HG03565 (cell line): ENCODE measurements around the gene EHMT2.
A peak's percentile ranks its signal among the peaks of the same experiment; 100 is the strongest.
"Not testable (repeated sequence)": the region's sequence is repeated elsewhere in the genome, so short reads cannot be mapped to it uniquely, and the experiment has no call there.

ENCODE experiments used
- ATAC-seq: cut with Tn5 transposase; IDR thresholded peaks from one replicate; pipeline ENCODE4 v1.9.1; 2021; ENCODE audit warnings: mild to moderate bottlenecking, moderate library complexity; ENCODE audit not compliant: unreplicated experiment

Gene EHMT2

DNA sequence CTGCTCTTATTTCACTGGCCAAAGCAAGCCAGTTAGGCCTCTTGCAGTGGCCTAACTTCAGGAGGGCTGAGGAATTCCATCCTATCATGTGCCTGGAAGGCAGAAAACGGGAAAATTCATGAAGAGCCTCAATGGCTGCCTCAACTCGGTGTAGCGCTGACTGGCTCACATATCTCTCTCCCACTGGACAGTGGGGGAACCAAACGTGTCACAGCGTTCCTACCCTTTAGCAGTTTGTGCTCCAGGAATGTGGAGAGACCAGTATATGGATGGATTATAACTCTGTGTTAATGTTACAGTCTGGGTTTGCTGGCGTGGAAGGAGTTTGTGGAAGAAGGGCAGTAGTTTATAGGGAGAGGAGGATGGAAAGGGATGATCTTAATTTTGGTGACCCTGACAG, 18.3 kb upstream of the EHMT2 start:
- no peak for ATAC-seq

DNA sequence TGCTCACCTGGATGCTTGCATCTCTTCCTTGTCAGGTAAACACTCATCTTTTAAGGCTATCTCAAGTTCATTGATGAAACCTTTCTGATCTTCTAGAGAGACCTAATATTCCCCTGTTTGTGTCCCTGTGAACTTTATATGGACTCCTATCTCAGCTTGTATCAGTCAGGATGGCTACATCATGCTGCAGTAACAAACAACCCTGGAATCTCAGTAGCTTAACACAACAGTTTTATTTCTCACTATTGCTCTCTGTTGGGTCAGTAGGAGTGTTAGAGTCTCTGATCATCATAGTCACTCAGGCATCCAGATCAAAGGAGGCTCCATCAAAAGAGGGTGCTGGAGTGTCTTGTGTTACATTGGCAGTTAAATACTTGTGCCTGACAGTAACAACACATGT, 17.9 kb upstream of the EHMT2 start:
- no peak for ATAC-seq

- no peak for ATAC-seq
These were observed 14.5 kb upstream of the EHMT2 start for GRCh38 chr6:31911826-31912585.

- not testable (repeated sequence) for ATAC-seq
These were observed 11.8 kb upstream of the EHMT2 start for GRCh38 chr6:31909298-31909697.

- peak; percentile 80 for ATAC-seq
These were observed 11.3 kb upstream of the EHMT2 start for GRCh38 chr6:31908791-31909190.

DNA sequence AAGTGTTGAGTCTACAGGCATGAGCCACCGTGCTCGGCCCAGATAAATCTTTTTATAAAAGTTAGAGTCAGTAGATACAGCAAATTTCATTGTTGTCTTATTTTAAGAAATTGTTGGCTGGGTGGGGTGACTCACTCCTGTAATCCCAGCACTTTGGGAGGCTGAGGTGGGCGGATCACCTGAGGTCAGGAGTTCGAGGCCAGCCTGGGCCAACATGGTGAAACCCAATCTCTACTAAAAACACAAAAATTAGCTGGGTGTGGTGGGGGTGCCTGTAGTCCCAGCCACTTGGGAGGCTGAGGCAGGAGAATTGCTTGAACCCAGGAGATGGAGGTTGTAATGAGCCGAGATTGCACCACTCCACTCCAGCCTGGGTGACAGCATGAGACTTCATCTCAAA, 10.8 kb upstream of the EHMT2 start:
- not testable (repeated sequence) for ATAC-seq

DNA sequence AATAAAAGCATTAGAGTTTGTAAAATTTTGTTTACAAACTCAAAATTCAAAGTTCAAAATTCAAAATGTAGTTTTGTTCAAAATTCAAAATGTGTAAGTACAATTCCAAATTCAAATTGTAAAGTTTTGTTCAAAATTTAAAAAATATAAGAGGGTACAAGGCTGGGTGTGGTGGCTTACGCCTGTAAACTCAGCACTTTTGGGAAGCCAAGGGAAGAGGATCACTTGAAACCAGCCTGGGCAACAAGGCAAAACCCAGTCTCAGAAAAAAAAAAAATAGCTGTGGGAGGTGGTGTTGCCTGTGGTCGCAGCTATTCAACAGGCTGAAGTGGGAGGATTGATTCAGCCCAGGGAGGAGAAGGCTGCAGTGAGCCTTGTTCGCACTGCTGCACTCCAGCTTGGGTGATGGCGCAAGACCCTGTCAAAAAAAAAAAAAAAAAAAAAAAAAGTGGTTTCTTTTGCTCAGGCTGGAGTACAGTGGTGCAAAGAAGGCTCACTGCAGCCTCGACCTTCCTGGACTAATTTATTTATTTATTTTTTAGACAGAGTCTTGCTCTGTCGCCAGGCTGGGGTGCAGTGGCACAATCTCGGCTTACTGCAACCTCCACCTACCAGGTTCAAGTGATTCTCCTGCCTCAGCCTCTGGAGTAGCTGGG, 9.8 kb upstream of the EHMT2 start:
- ATAC-seq = no peak

GRCh38 chr6:31906727-31907126, 9.2 kb upstream of the EHMT2 start:
- not testable (repeated sequence) for ATAC-seq

GRCh38 chr6:31906122-31906521, 8.6 kb upstream of the EHMT2 start:
- no peak for ATAC-seq

- no peak for ATAC-seq
These were observed 7.5 kb upstream of the EHMT2 start for GRCh38 chr6:31905041-31905440.

DNA sequence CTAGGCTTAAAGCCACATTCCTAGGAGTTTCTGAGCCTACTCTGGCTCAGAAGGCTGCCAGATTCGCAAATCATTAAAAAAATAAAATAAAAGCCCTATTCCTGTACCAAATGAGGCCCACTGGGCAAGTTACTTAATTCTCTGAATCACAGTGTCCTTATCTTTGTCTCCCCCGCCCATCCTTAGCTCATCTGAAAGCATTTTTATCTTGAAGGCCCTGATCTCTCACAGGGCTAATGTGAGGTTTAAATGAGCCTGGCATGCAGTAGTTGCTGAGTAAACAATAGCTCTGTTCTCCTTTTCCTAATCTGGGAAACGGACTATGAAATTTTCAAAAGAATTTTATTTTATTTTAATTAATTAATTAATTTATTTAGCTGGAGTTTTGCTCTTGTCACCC, 6.5 kb upstream of the EHMT2 start:
- ATAC-seq = no peak

GRCh38 chr6:31901953-31902643, 4.6 kb upstream of the EHMT2 start, which contains the start of gene ZBTB12:
ZBTB12 (minus strand) TSS chr6:31902086; CDS start chr6:31901305, 781 bp downstream.
- peak; percentile 35 for ATAC-seq

GRCh38 chr6:31901415-31901952, 4.0 kb upstream of the EHMT2 start:
- no peak for ATAC-seq

DNA sequence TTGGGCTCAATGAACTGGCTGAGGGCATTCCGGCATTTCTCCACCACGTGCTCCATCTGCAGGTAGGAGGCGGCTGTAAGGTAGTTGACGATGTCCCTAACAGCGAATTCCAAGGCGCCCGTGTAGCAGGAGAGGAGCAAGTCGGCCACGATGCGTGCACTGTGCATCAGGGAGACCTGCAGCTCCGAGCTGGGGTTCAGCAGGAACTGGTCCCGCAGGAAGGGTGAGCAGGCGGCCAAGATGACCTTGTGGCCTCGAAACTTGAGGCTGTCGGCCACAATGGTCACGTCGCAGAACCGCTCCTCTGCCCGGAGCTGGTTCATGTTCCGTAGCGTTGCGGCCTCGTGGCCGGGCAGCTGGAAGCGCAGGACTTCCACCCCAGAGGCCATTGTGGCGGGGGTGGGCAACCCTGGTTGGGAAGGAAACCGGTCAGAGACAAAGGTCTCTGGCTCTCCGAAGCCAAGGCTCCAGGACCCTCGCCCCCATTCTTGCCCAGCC, 3.5 kb upstream of the EHMT2 start:
- ATAC-seq = no peak

DNA sequence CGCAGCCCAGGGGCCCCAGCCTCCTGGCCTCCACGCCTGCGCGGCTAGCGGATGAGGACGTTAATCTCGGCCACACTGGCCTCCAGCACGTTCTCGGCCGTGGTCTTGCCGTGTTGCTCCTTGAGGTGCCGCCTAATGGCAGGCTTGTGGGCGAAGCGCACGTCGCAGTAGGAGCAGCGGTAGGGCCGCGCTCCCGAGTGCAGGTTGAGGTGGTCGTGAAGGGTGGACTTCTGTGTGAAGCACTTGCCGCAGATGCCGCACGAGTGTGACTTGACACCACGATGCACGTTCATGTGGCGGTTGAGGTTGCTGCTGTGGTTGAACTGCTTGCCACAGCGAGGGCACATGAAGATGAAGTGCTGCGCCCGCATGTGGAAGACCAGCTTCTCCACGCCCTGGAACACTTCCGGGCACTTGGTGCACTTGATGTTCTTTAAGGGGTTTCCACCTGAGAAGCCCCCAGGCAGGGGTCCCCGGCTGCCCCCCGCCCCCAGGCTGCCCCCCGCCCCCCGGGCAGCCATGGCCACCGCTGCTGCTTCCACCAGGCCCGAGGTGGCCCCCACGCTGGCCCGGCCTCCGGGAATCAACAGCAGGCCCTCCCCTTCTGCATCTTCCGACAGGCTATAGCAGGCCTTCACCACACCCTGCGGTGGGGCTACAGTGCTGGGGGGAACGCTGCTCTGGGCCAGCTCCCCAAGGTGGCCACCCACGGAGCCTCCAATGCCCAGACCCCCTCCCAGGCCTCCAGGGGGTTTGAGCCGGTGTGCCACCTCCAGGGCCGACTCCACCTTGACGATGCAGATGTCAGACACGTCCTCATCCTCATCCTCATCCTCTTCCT, 2.6 kb upstream of the EHMT2 start:
- no peak for ATAC-seq

GRCh38 chr6:31899215-31899614, 1.7 kb upstream of the EHMT2 start:
- ATAC-seq = no peak

GRCh38 chr6:31898383-31899011, 999 bp upstream of the EHMT2 start:
- ATAC-seq = no peak

DNA sequence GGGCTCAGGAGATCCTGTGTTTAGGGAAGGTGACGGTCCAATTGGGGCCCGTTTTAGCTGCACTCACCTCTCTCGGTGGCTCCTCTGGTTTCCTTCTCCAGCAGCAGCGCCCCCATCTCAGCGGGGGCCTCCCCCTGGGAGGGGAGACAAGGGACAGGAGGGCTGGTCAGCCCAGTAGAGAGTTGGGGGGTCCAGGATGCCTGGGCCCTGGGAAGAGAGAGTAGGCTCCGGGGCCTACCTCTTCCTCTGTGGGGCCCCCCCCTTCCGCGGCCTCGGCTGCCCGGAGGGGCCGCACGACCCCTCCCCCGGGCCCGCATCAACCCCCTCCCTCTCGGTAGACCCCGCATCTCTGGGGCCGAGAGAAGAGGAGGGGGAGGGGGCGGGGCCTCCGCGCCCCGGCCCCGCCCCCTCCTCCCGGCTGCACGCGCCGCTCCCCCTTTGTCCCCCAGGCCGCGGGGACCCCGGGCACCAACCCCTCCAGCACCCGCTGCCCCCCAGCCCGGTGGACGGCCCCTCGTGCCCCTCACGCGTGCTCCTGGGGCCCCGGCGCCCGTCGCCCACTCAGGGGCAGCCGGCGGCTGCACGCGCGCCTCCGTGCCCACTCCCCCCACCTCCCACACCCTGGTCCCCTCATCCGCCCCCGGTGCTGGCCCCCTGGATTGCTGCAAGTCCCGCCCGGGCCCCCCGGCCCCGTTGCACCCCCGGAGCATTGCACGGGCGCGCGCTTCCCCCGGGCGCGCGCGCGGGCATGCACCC, 464 bp downstream of the EHMT2 start:
- no peak for ATAC-seq

GRCh38 chr6:31896493-31896855, 1.0 kb downstream of the EHMT2 start:
- ATAC-seq = no peak
